Measurements from ENCODE around the gene HIVEP3. TPM values are rescaled to one million over a fixed set of nuclear protein-coding genes. Genes with fewer than 3 reads are reported as not detected.

Gene HIVEP3
- total and polyA plus RNA-seq, 2 donors (not counting 1 experiment from before 2014, with no cell fraction given) = 2.0 to 5.1 TPM

GRCh38 chr1:41622402-41622801, 296.3 kb downstream of the HIVEP3 start:
- H3K4me3 Mint-ChIP-seq = peak overlapping the region; percentile 84
- H3K27me3 Mint-ChIP-seq = no peaks in the 10 kb centered on the region
- intact Hi-C loops (cut with micrococcal nuclease) = loop anchor here (2.0 kb wide), 3 partner anchors 18 to 106 kb away; no protein-coding TSS in a partner anchor
- ATAC-seq (ENCODE audit: low read depth) (no peak), DNase-seq (no peak)
- H3K9me3 ChIP-seq (ENCODE audit: control extremely low read depth in 1 of 3, control insufficient read depth in 2 of 3, insufficient read depth in 1 of 3, low read length in 2 of 3) = no peaks in the 10 kb centered on the region
- H3K4me1 ChIP-seq (ENCODE audit: control insufficient read depth in 2 of 2, insufficient read depth in 2 of 2, low read length in 2 of 2) = peaks cover 27 to 42% of the 10 kb centered on the region in 2 donors
- peak overlapping the region; percentile 68 for H3K9ac ChIP-seq (ENCODE audit: low read length)
- no peak for TF ChIP-seq EZH2 (IDR thresholded peaks at IDR 0.05; ENCODE audit: borderline replicate concordance, insufficient read depth, low read depth, low read length, poor library complexity, severe bottlenecking)
- TF ChIP-seq, protein P1, sequence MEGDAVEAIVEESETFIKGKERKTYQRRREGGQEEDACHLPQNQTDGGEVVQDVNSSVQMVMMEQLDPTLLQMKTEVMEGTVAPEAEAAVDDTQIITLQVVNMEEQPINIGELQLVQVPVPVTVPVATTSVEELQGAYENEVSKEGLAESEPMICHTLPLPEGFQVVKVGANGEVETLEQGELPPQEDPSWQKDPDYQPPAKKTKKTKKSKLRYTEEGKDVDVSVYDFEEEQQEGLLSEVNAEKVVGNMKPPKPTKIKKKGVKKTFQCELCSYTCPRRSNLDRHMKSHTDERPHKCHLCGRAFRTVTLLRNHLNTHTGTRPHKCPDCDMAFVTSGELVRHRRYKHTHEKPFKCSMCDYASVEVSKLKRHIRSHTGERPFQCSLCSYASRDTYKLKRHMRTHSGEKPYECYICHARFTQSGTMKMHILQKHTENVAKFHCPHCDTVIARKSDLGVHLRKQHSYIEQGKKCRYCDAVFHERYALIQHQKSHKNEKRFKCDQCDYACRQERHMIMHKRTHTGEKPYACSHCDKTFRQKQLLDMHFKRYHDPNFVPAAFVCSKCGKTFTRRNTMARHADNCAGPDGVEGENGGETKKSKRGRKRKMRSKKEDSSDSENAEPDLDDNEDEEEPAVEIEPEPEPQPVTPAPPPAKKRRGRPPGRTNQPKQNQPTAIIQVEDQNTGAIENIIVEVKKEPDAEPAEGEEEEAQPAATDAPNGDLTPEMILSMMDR (IDR thresholded peaks at IDR 0.05) = no peak
- ChIA-PET POLR2A (no interaction called here), CTCF (interaction anchor here (1.1 to 1.7 kb wide), 3 partner anchors 37 to 105 kb away, joined by 3 to 4 read pairs (median 4); no protein-coding TSS in a partner anchor)
- peaks cover 76% of the 10 kb centered on the region for H3K79me2 ChIP-seq (ENCODE audit: control insufficient read depth, insufficient read depth, low read length)
- peaks cover 0 to 9% of the 10 kb centered on the region in 2 experiments for H3K36me3 ChIP-seq (replicated peaks in 1 of 2; ENCODE audit: control extremely low read depth in 1 of 2, control insufficient read depth in 1 of 2, extremely low read depth in 1 of 2, insufficient read depth in 2 of 2, low read length in 1 of 2)
- no peak overlapping the region for H2AFZ ChIP-seq (ENCODE audit: insufficient read depth, low read depth, low read length, poor library complexity, severe bottlenecking)
- no peaks in the 10 kb centered on the region for H4K20me1 ChIP-seq (ENCODE audit: control insufficient read depth, insufficient read depth, low read length, poor library complexity, severe bottlenecking)
- WGBS (ENCODE audit: insufficient coverage) = 95% methylated on average over 7 of the region's 8 CpGs
- peaks cover 62% of the 10 kb centered on the region for H3K4me1 Mint-ChIP-seq
- no peaks in the 10 kb centered on the region for H3K27me3 ChIP-seq (replicated peaks in 1 of 4; ENCODE audit: control extremely low read depth in 1 of 4, control insufficient read depth in 3 of 4, insufficient read depth in 4 of 4, low read length in 3 of 4)
- peak overlapping the region in 1 of 2 donors; percentile 77 for H3K27ac ChIP-seq (ENCODE audit: low read length in 2 of 2)
- peak overlapping the region in 1 of 5 experiments; percentile 56 for H3K4me3 ChIP-seq (ENCODE audit: control extremely low read depth in 1 of 5, extremely low read depth in 1 of 5, insufficient read depth in 1 of 5, low read depth in 2 of 5, low read length in 4 of 5)
- H3K9me3 Mint-ChIP-seq (ENCODE audit: insufficient read depth) = no peaks in the 10 kb centered on the region
- peak overlapping the region; percentile 74 for H3K4me2 ChIP-seq (replicated peaks; ENCODE audit: low read depth, low read length, poor library complexity, severe bottlenecking)
- H3K27ac Mint-ChIP-seq = peak overlapping the region; percentile 89

DNA sequence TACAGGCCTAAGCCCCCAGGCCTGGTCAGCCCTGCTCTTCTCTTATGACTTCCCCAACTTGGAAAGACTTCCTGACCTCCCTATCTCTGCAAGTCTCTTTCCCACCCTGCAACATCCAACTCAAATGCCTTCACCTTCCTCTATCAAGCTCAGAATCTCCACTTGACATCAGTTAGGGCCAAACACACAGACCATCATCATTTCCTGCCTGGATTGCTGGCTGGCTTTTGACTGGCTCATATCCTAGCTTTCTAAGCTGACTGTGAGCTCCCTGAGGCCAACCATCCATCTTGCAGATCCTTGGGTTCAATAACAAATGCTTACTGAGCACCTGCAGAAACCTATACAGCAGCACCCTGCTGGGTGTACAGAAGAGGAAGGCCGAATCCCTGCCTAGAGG, 296.9 kb downstream of the HIVEP3 start:
- Histone ChIP-seq H3K9ac (ENCODE audit: low read length) (no peak overlapping the region), H3K36me3 (replicated peaks in 1 of 2; ENCODE audit: control extremely low read depth in 1 of 2, control insufficient read depth in 1 of 2, extremely low read depth in 1 of 2, insufficient read depth in 2 of 2, low read length in 1 of 2) (peaks cover 0 to 9% of the 10 kb centered on the region in 2 experiments), H3K27ac (ENCODE audit: low read length in 2 of 2) (no peak overlapping the region), H3K9me3 (ENCODE audit: control extremely low read depth in 1 of 3, control insufficient read depth in 2 of 3, insufficient read depth in 1 of 3, low read length in 2 of 3) (no peaks in the 10 kb centered on the region), H3K79me2 (ENCODE audit: control insufficient read depth, insufficient read depth, low read length) (peaks cover 70% of the 10 kb centered on the region), H3K4me2 (replicated peaks; ENCODE audit: low read depth, low read length, poor library complexity, severe bottlenecking) (peak overlapping the region; percentile 74), H4K20me1 (ENCODE audit: control insufficient read depth, insufficient read depth, low read length, poor library complexity, severe bottlenecking) (no peaks in the 10 kb centered on the region), H3K27me3 (replicated peaks in 1 of 4; ENCODE audit: control extremely low read depth in 1 of 4, control insufficient read depth in 3 of 4, insufficient read depth in 4 of 4, low read length in 3 of 4) (no peaks in the 10 kb centered on the region), H3K4me3 (ENCODE audit: control extremely low read depth in 1 of 5, extremely low read depth in 1 of 5, insufficient read depth in 1 of 5, low read depth in 2 of 5, low read length in 4 of 5) (no peak overlapping the region), H2AFZ (ENCODE audit: insufficient read depth, low read depth, low read length, poor library complexity, severe bottlenecking) (no peak overlapping the region), H3K4me1 (ENCODE audit: control insufficient read depth in 2 of 2, insufficient read depth in 2 of 2, low read length in 2 of 2) (peaks cover 27 to 41% of the 10 kb centered on the region in 2 donors)
- TF ChIP-seq EZH2 (IDR thresholded peaks at IDR 0.05; ENCODE audit: borderline replicate concordance, insufficient read depth, low read depth, low read length, poor library complexity, severe bottlenecking) = no peak
- TF ChIP-seq, protein P1 (IDR thresholded peaks at IDR 0.05) = no peak
- Mint-ChIP-seq H3K9me3 (ENCODE audit: insufficient read depth) (no peaks in the 10 kb centered on the region), H3K4me1 (peaks cover 59% of the 10 kb centered on the region), H3K27me3 (no peaks in the 10 kb centered on the region), H3K27ac (peak overlapping the region; percentile 7), H3K4me3 (peak overlapping the region; percentile 34)
- intact Hi-C loops (cut with micrococcal nuclease) = loop anchor here (2.0 kb wide), 3 partner anchors 19 to 107 kb away; no protein-coding TSS in a partner anchor
- no peak for DNase-seq
- CTCF ChIA-PET = interaction anchor here (0.6 to 1.0 kb wide), 2 partner anchors 48 to 179 kb away, joined by 3 to 4 read pairs; no protein-coding TSS in a partner anchor
- no peak for ATAC-seq (ENCODE audit: low read depth)
- POLR2A ChIA-PET = no interaction called here
- no CpG with 5 or more reads among the region's 1 CpG for WGBS (ENCODE audit: insufficient coverage)
